ENCODE results near the gene FAM13C.

The FAM13C gene

GRCh38 chr10:59320355-59320754, 42.0 kb downstream of the FAM13C start:
- Histone ChIP-seq H3K27me3 (ENCODE audit: insufficient read depth, low read length, poor library complexity) (no peaks in the 10 kb centered on the region), H3K9me3 (ENCODE audit: insufficient read depth, low read length, severe bottlenecking) (no peaks in the 10 kb centered on the region), H3K4me2 (ENCODE audit: insufficient read depth, low read length) (no peak overlapping the region), H3K4me3 (ENCODE audit: low read depth in 1 of 2, low read length in 2 of 2) (no peak overlapping the region), H4K20me1 (ENCODE audit: insufficient read depth, low read length) (no peaks in the 10 kb centered on the region), H3K4me1 (ENCODE audit: insufficient read depth, low read length) (no peaks in the 10 kb centered on the region), H2AFZ (ENCODE audit: low read depth, low read length) (no peak overlapping the region), H3K9ac (ENCODE audit: low read depth, low read length) (no peak overlapping the region), H3K36me3 (ENCODE audit: insufficient read depth, low read length) (no peaks in the 10 kb centered on the region), H3K27ac (ENCODE audit: low read length) (no peak overlapping the region), H3K79me2 (ENCODE audit: insufficient read depth, low read length) (no peaks in the 10 kb centered on the region)
- ATAC-seq (ENCODE audit: insufficient read depth, low read depth) (no peak), DNase-seq (no peak)
- TF ChIP-seq EZH2 (IDR thresholded peaks at IDR 0.05; ENCODE audit: borderline replicate concordance, low read depth, low read length, severe bottlenecking) (no peak), CTCF (IDR thresholded peaks at IDR 0.05; ENCODE audit: borderline replicate concordance, extremely low read depth, low read length, poor library complexity, severe bottlenecking) (no peak)

- H3K4me3 ChIP-seq (ENCODE audit: low read depth in 1 of 2, low read length in 2 of 2) = no peak overlapping the region
- H3K36me3 ChIP-seq (ENCODE audit: insufficient read depth, low read length) = no peaks in the 10 kb centered on the region
- H3K4me2 ChIP-seq (ENCODE audit: insufficient read depth, low read length) = no peak overlapping the region
- no peaks in the 10 kb centered on the region for H3K4me1 ChIP-seq (ENCODE audit: insufficient read depth, low read length)
- no peak for ATAC-seq (ENCODE audit: insufficient read depth, low read depth)
- H3K9ac ChIP-seq (ENCODE audit: low read depth, low read length) = no peak overlapping the region
- no peaks in the 10 kb centered on the region for H4K20me1 ChIP-seq (ENCODE audit: insufficient read depth, low read length)
- H3K27ac ChIP-seq (ENCODE audit: low read length) = no peak overlapping the region
- no peaks in the 10 kb centered on the region for H3K27me3 ChIP-seq (ENCODE audit: insufficient read depth, low read length, poor library complexity)
- H3K9me3 ChIP-seq (ENCODE audit: insufficient read depth, low read length, severe bottlenecking) = no peaks in the 10 kb centered on the region
- no peaks in the 10 kb centered on the region for H3K79me2 ChIP-seq (ENCODE audit: insufficient read depth, low read length)
- no peak for TF ChIP-seq EZH2 (IDR thresholded peaks at IDR 0.05; ENCODE audit: borderline replicate concordance, low read depth, low read length, severe bottlenecking)
- no peak for TF ChIP-seq CTCF (IDR thresholded peaks at IDR 0.05; ENCODE audit: borderline replicate concordance, extremely low read depth, low read length, poor library complexity, severe bottlenecking)
- DNase-seq = no peak
- H2AFZ ChIP-seq (ENCODE audit: low read depth, low read length) = no peak overlapping the region
These were observed 42.5 kb downstream of the FAM13C start for GRCh38 chr10:59319854-59320253.

- Histone ChIP-seq H3K4me3 (ENCODE audit: low read depth in 1 of 2, low read length in 2 of 2) (no peak overlapping the region), H3K9ac (ENCODE audit: low read depth, low read length) (no peak overlapping the region), H3K4me2 (ENCODE audit: insufficient read depth, low read length) (no peak overlapping the region), H3K4me1 (ENCODE audit: insufficient read depth, low read length) (no peaks in the 10 kb centered on the region), H3K27ac (ENCODE audit: low read length) (no peak overlapping the region), H3K9me3 (ENCODE audit: insufficient read depth, low read length, severe bottlenecking) (no peaks in the 10 kb centered on the region), H2AFZ (ENCODE audit: low read depth, low read length) (no peak overlapping the region), H3K36me3 (ENCODE audit: insufficient read depth, low read length) (no peaks in the 10 kb centered on the region), H3K27me3 (ENCODE audit: insufficient read depth, low read length, poor library complexity) (no peaks in the 10 kb centered on the region), H4K20me1 (ENCODE audit: insufficient read depth, low read length) (no peaks in the 10 kb centered on the region), H3K79me2 (ENCODE audit: insufficient read depth, low read length) (no peaks in the 10 kb centered on the region)
- DNase-seq = no peak
- ATAC-seq (ENCODE audit: insufficient read depth, low read depth) = no peak
- TF ChIP-seq CTCF (IDR thresholded peaks at IDR 0.05; ENCODE audit: borderline replicate concordance, extremely low read depth, low read length, poor library complexity, severe bottlenecking) = no peak
- no peak for TF ChIP-seq EZH2 (IDR thresholded peaks at IDR 0.05; ENCODE audit: borderline replicate concordance, low read depth, low read length, severe bottlenecking)
These were observed 45.3 kb downstream of the FAM13C start for GRCh38 chr10:59317066-59317465.

- H3K4me3 ChIP-seq (ENCODE audit: low read depth in 1 of 2, low read length in 2 of 2) = no peak overlapping the region
- no peaks in the 10 kb centered on the region for H3K27me3 ChIP-seq (ENCODE audit: insufficient read depth, low read length, poor library complexity)
- H3K4me1 ChIP-seq (ENCODE audit: insufficient read depth, low read length) = no peaks in the 10 kb centered on the region
- DNase-seq (no peak), ATAC-seq (ENCODE audit: insufficient read depth, low read depth) (no peak)
- H3K27ac ChIP-seq (ENCODE audit: low read length) = no peak overlapping the region
- H3K79me2 ChIP-seq (ENCODE audit: insufficient read depth, low read length) = no peaks in the 10 kb centered on the region
- H3K9me3 ChIP-seq (ENCODE audit: insufficient read depth, low read length, severe bottlenecking) = no peaks in the 10 kb centered on the region
- no peak overlapping the region for H2AFZ ChIP-seq (ENCODE audit: low read depth, low read length)
- no peak overlapping the region for H3K9ac ChIP-seq (ENCODE audit: low read depth, low read length)
- H3K4me2 ChIP-seq (ENCODE audit: insufficient read depth, low read length) = no peak overlapping the region
- no peaks in the 10 kb centered on the region for H4K20me1 ChIP-seq (ENCODE audit: insufficient read depth, low read length)
- TF ChIP-seq CTCF (IDR thresholded peaks at IDR 0.05; ENCODE audit: borderline replicate concordance, extremely low read depth, low read length, poor library complexity, severe bottlenecking) (no peak), EZH2 (IDR thresholded peaks at IDR 0.05; ENCODE audit: borderline replicate concordance, low read depth, low read length, severe bottlenecking) (no peak)
- H3K36me3 ChIP-seq (ENCODE audit: insufficient read depth, low read length) = no peaks in the 10 kb centered on the region
These were observed 46.9 kb downstream of the FAM13C start for GRCh38 chr10:59315465-59315864.

Data from DND-41 (cell line).